SK-N-DZ (cell line): ENCODE results near the gene KDM2B.

ENCODE experiments used
- DNase-seq: peaks from one replicate; pipeline ENCODE4 v3.0.0-alpha.2; 2015; ENCODE audit warnings: low spot score

Gene KDM2B

GRCh38 chr12:121464331-121464730, 116.5 kb downstream of the KDM2B start:
- no peak for DNase-seq

GRCh38 chr12:121461048-121461447, 119.8 kb downstream of the KDM2B start:
- DNase-seq = no peak

GRCh38 chr12:121456551-121456950, 124.3 kb downstream of the KDM2B start:
- no peak for DNase-seq

GRCh38 chr12:121455766-121456420, 124.9 kb downstream of the KDM2B start:
- no peak for DNase-seq

GRCh38 chr12:121454921-121455320, 125.9 kb downstream of the KDM2B start:
- DNase-seq = no peak

GRCh38 chr12:121453629-121454028, 127.2 kb downstream of the KDM2B start:
- no peak for DNase-seq

GRCh38 chr12:121452985-121453360, 127.8 kb downstream of the KDM2B start:
- no peak for DNase-seq

- DNase-seq = no peak
Measured at GRCh38 chr12:121452340-121452984, 128.4 kb downstream of the KDM2B start.

- DNase-seq = no peak
Measured at GRCh38 chr12:121451961-121452339, 128.9 kb downstream of the KDM2B start.

- DNase-seq = no peak
Measured at GRCh38 chr12:121448771-121449315, 132.0 kb downstream of the KDM2B start.

- no peak for DNase-seq
Measured at GRCh38 chr12:121446750-121447149, 134.1 kb downstream of the KDM2B start.

- DNase-seq = no peak
Measured at GRCh38 chr12:121444842-121445202, 136.0 kb downstream of the KDM2B start.

GRCh38 chr12:121443911-121444841, 136.6 kb downstream of the KDM2B start:
- no peak for DNase-seq

GRCh38 chr12:121443193-121443870, 137.5 kb downstream of the KDM2B start:
- DNase-seq = peak; percentile 74

- no peak for DNase-seq
Measured at GRCh38 chr12:121442028-121442948, 138.5 kb downstream of the KDM2B start.

GRCh38 chr12:121441555-121441954, 139.3 kb downstream of the KDM2B start:
- DNase-seq = no peak

- DNase-seq = no peak
Measured at GRCh38 chr12:121440768-121441167, 140.1 kb downstream of the KDM2B start.

GRCh38 chr12:121439715-121440114, 141.1 kb downstream of the KDM2B start:
- DNase-seq = no peak

- no peak for DNase-seq
Measured at GRCh38 chr12:121438905-121439304, 141.9 kb downstream of the KDM2B start.

- no peak for DNase-seq
Measured at GRCh38 chr12:121436706-121437105, 144.1 kb downstream of the KDM2B start.
